GM06990 (cell line): ENCODE data around the gene GRHL1.
A peak's percentile ranks its signal among the peaks of the same experiment; 100 is the strongest.

ENCODE experiments used
- DNase-seq: peaks from one replicate; pipeline ENCODE4 v3.0.0-alpha.2; 2011; ENCODE audit not compliant: insufficient read length; ENCODE audit errors: extremely low read depth
- H3K27me3 ChIP-seq: replicated peaks from 2 replicates; pipeline ENCODE4 v1.6.0; 2011; ENCODE audit warnings: low read length; ENCODE audit not compliant: control insufficient read depth, insufficient read depth
- H3K36me3 ChIP-seq: 2 replicates; pipeline ENCODE4 v1.5.1; 2011; ENCODE audit warnings: low read length; ENCODE audit not compliant: control insufficient read depth, insufficient read depth
- H3K4me3 ChIP-seq: replicated peaks from 2 replicates; pipeline ENCODE4 v1.5.1; 2011; ENCODE audit warnings: low read depth, mild to moderate bottlenecking, control low read depth, low read length
- TF ChIP-seq, protein P1 (sequence below): IDR thresholded peaks from 2 replicates; pipeline ENCODE4 v1.5.1; 2011; ENCODE audit warnings: low read length, control low read depth, mild to moderate bottlenecking, inconsistent platforms; ENCODE audit not compliant: insufficient read depth, poor library complexity, severe bottlenecking

Gene GRHL1

DNA sequence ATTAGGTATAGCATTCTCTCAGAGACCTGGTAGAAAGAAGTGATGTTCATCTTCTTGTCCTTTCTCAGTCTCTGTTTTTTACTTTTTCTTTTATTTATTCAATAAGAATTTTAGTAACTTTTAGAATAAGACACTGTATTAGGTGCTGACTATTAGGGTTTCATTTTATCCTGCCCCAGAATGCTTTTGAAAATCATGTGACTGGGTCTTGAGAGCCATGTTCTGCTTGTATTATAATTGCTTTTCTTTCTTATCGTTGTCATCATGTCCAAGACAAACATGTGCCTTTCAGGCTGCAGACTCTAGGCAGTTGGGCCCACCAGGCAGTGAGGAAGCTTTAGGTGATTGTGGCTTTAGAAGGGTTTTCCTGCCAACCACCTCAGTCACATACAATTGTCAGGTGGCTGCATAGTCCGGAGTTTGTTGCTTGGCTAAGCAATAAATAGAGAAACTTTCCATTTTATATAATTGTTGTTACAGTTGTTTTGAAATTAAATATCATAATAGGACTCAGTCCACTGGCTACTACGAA lies 15.1 kb downstream of the GRHL1 start:
- Histone ChIP-seq H3K4me3 (no peak overlapping the region), H3K36me3 (no peaks in the 10 kb centered on the region)
- no peak for DNase-seq

DNA sequence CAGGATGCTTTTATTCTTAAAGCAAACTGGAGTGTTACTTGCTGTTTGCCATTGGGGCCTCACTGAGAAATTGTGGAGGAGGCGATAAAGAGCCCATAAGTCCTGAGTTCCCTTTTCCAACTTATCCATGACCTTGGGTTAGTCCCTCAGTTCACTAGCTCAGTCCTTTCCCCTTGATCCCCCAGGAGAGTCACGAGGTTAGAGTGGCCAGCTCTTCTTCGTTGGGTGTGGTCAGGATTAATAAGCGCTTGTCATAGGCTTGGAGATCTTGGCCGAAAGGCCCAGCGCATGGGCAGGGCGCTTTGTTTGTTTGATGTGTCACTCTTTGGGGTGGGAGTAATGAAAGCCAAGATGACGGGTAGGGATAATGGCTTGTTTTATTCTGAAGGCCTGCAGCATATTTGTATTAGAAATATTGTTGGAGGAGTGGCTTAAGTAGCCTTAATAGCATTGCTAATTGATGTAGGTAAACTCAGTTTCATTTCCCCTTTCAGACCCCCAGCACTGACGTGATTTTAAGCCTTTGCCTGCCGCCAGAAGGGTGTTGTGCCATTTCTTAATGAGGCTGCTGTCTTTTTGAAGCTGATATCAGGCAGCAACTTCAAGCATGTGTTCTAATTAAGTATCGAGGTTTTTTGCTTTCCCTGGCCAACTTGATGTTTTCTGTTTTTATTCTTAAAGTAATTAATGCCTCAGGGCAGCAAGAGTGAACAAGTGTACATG lies 15.7 kb downstream of the GRHL1 start:
- DNase-seq = peak; percentile 49
- TF ChIP-seq, protein P1, sequence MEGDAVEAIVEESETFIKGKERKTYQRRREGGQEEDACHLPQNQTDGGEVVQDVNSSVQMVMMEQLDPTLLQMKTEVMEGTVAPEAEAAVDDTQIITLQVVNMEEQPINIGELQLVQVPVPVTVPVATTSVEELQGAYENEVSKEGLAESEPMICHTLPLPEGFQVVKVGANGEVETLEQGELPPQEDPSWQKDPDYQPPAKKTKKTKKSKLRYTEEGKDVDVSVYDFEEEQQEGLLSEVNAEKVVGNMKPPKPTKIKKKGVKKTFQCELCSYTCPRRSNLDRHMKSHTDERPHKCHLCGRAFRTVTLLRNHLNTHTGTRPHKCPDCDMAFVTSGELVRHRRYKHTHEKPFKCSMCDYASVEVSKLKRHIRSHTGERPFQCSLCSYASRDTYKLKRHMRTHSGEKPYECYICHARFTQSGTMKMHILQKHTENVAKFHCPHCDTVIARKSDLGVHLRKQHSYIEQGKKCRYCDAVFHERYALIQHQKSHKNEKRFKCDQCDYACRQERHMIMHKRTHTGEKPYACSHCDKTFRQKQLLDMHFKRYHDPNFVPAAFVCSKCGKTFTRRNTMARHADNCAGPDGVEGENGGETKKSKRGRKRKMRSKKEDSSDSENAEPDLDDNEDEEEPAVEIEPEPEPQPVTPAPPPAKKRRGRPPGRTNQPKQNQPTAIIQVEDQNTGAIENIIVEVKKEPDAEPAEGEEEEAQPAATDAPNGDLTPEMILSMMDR = no peak
- H3K27me3 ChIP-seq = no peaks in the 10 kb centered on the region
- no peak overlapping the region for H3K4me3 ChIP-seq
- no peaks in the 10 kb centered on the region for H3K36me3 ChIP-seq

More for the DNA sequence above, 15.1 kb downstream of the GRHL1 start:
- TF ChIP-seq, protein P1 = no peak
- no peaks in the 10 kb centered on the region for H3K27me3 ChIP-seq

DNA sequence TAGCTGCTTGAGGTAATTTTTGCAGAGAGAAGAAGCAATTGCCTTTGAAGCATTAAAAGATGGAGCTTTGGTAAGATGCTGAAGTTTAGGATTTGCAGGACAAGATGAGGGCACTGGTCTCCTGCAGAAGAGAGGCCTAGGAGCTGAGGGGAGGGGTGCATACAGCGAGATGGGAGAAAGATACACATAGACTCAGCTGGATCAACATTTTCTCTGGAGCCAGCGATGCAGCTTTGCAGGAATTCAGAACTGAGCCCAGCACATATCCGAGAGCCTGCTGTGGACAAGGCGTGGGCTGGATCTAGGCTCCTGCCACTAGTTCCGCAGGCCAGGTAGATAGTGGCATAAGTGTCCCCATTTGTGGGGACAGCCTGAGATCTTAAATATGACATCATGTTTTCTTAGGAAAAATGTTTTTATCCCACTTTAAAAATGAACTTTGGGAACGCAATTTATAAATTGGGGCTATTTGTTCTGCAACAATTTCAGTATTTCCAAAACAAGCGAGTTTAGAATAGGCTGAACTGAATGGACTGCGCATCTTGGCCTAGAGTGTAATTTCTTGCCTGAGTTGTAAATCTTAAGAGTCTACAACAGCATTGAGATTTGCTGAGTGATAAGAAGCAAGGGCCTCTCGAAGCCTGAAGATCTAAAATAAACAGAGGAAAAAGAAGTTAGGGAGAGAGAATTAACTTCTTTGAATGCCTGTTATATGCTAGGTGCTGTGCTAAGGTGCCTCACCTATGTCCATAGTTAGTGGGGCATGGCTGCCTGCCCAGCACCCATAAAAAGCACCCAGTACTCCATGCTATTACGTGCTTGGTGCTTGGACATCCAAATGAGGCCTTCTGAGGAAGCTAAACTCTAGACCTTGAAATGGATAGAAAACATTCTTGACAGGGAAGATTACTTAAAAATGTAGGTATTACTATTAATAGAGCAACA lies 17.3 kb downstream of the GRHL1 start:
- DNase-seq = no peak
- TF ChIP-seq, protein P1 = no peak
- H3K36me3 ChIP-seq = no peaks in the 10 kb centered on the region
- no peaks in the 10 kb centered on the region for H3K27me3 ChIP-seq
- no peak overlapping the region for H3K4me3 ChIP-seq

DNA sequence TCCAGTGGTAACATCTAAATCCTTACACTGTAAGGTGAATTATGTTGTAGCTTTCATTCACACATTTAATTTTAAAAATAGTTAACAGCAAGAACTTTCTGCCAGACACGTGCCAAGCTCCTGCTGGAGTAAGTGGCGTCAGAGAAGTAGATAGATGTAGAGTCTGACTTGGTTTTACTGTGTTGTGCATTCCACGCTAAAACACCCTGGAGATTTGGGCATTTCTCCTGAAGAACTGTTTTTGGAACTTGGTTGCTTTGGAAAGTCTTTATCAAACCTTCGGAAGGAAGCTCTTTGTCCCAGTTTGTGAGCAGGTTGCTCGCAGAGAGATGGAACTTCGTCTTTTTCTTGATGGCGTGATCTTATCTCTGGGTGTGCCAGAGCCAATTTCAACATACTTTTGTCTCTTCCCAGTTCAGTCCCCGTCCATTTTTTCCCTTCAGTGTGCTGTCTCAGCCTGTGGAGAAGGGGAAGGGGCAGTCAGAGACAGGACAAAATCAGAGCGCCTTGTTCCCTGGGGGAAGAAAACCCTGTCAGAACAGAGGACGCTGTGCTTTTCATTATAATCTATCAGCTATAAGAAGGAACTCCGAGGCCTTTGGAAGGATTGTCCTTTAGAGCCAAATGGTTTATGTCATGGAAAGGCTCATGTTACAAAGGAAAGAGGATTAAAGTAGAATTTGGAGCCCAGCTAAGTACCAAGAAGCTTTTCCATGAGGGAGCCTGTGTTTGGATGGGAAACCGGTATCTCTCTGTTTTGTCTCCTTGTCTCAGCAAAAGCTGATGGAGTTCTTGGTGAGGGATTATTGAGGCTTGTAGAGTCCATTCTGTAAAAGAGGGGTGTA lies 18.9 kb downstream of the GRHL1 start:
- TF ChIP-seq, protein P1 = no peak
- H3K36me3 ChIP-seq = no peaks in the 10 kb centered on the region
- no peak for DNase-seq
- H3K4me3 ChIP-seq = no peak overlapping the region
- H3K27me3 ChIP-seq = no peaks in the 10 kb centered on the region

DNA sequence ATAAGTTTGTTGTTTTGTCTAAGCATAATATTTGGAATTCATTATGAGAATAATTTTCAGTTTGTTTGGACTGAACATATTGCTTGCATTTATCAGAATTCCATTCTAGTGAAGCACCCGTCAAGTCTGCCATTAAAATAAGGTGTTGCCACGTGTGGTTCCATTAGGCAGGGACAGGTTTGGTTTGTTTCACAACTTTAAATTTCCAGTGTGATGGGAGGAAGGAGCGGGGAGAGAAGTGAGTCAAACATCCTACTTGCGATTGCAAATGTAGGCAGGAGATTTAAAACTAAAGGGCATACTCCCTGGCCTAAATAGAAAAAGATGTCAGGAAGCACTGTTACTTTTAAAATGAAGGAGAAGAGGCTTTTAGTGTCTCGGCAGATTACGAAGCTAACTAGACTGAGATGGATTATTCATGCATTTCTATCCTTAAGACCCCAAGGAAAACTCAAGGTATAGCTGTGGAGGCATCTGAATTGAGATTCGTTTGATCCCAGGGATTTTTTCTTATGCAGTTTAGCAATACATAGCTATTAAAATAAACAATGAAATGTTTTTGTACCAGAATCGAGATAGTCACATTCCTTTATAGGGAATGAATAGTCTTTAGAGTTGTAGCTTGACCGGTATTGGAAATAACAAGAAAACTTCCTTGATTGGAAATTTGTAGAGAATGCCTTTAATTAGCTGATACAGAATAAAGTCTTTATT lies 19.8 kb downstream of the GRHL1 start:
- TF ChIP-seq, protein P1 = no peak
- no peak overlapping the region for H3K4me3 ChIP-seq
- H3K27me3 ChIP-seq = no peaks in the 10 kb centered on the region
- no peaks in the 10 kb centered on the region for H3K36me3 ChIP-seq
- no peak for DNase-seq
